ENCODE data around the gene ERAL1.
"Not testable (repeated sequence)": the region's sequence is repeated elsewhere in the genome, so short reads cannot be mapped to it uniquely, and the experiment has no call there.

The ERAL1 gene

DNA sequence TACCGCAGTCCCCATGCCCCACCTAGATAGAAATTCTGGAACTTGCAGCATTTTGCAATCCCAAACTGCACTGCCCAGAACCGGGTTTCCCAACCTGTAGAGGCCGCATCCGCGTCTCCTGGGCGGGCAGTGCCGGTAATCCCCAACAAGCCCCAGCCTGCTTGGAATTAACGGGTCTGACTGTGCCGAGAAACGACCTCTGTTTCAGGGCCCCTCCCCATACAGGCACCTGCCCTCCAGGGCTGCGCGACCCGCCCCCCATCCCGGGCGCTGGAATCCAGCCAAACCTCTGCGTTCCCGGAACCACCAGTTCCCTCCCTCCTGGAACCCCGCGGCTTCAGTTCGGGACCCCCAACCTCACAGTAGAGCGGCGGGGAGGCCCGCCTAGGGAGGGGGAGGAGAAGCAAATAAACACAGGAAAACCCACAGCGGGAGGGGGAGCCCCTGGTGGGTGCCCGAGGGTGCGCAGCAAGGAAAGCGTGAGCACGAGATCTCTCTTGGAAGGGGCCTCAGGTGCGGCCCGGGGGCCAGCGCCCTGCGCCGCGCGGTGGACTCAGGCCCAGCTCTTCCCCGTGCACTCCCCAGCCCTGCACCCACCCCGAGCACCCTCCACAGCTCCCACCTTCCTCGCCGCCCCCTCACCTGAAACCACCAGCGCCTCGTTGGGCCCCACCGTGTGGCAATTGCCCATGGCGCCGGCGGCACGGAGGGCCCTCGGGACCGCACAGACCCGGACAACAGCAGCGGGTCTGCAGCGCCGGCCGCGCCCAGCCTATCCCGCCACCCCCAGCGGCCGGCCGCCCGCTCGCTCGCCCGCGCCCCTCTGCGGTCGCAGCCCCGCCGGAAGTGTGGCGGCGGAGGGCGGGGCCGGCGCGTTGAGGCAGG lies 42.3 kb downstream of the ERAL1 start, which contains the start of gene FLOT2:
TSS of gene FLOT2 (minus strand) at position 850 of the 885 bp plus-strand sequence. CDS start at position 691, 159 bp downstream.
- DNase-seq (ENCODE audit: insufficient read length, low spot score) = peak; percentile 28
- FAIRE-seq = no peak

DNA sequence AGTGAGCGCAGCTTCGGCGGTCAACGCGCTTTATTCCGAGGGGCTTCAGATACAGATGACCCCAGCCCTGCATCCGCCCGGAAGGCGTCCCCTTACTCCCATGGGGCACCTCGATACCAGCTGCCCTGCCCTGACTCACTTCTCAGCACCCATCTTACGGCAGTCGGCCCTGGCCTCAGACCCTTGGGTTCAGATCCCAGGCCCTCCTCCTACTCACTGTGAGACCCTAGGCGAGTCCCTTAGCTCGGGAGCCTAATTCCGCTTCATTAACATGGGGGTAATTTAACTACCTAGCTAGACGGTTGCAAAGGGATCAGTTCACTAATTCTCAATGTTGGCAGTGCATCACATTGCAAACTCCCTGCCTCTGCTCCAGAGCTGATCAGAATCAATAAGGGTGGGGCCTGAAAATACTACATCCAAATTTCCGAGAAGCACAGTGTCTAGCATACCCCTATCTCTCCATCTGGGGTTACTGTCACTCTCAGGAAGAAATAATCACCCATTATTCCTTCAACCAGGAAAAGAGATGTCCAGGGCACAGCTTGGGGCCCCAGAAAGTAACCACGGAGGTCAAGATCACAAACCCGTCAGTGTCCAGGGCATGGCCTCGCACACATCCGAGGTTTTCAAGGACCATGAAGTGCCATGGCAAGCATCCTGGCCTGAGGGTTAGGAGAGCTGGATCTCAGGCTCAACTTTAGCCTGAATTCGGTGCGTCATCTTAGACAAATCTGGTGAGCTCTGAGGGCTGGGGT lies 43.1 kb downstream of the ERAL1 start:
- FAIRE-seq = no peak

DNA sequence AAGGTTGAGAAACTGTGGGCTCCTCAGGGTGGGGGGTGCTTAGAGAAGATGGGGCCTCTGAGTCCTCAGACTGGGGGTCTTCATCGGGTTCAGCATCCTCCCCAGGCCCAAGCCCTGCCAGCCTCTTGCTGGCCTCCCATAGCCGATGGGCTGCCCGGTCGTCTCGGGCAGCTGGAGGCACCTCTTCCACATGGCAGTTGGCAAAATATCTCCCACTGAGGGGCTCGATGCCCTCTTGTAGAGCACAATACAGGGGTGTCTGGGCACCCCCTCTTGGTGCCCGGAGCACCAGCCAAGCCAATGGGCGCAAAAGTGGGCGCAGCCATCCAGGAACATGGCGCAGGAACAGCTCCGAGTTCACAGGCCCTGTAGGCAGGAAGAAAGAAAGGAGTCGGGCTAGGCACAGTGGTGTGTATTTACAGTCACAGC lies 43.7 kb downstream of the ERAL1 start:
- DNase-seq (ENCODE audit: insufficient read length, low spot score) = no peak
- no peak for FAIRE-seq

More for the DNA sequence above, 43.1 kb downstream of the ERAL1 start:
- DNase-seq (ENCODE audit: insufficient read length, low spot score) = no peak

- FAIRE-seq (no peak), DNase-seq (ENCODE audit: insufficient read length, low spot score) (no peak)
These were observed 44.5 kb downstream of the ERAL1 start for GRCh38 chr17:28899212-28899815.

DNA sequence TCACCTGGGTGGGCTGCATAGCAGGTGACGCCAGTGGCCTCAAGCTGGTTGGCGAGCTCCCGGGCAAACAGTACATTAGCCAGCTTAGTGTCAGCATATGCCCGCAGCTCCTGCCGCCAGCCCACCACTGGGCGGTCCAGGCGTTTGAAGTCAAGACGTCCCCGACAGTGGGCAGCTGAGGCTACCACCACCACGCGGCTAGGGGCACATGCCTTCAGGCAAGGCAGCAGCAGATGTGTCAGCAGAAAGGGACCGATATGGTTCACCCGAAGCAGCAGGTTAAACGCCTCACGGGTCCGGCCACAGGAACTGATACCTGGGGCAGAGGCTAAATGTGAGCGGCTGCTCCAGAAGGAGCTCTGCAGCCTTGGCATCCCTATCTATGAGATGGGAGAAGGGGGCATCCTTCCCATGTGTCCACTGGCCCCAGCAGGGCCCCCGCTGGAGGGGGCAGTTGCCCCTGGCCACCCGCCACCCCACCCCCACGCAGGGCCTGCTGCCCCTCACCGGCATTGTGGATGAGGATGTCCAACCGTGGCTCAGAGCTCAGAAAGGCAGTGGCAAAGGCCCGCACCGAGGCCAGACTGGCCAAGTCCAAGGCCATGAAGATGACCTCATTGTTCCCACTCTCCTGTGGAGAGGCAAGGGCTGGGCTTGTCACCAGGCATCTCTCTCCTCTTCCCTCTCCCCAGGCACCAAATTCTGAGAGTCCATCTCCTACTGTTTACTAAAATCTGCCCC lies 46.3 kb downstream of the ERAL1 start:
- no peak for FAIRE-seq
- no peak for DNase-seq (ENCODE audit: insufficient read length, low spot score)

GRCh38 chr17:28901866-28902818 lies 47.3 kb downstream of the ERAL1 start:
- FAIRE-seq = peak; percentile 42
- DNase-seq (ENCODE audit: insufficient read length, low spot score) = peak; percentile 45

DNA sequence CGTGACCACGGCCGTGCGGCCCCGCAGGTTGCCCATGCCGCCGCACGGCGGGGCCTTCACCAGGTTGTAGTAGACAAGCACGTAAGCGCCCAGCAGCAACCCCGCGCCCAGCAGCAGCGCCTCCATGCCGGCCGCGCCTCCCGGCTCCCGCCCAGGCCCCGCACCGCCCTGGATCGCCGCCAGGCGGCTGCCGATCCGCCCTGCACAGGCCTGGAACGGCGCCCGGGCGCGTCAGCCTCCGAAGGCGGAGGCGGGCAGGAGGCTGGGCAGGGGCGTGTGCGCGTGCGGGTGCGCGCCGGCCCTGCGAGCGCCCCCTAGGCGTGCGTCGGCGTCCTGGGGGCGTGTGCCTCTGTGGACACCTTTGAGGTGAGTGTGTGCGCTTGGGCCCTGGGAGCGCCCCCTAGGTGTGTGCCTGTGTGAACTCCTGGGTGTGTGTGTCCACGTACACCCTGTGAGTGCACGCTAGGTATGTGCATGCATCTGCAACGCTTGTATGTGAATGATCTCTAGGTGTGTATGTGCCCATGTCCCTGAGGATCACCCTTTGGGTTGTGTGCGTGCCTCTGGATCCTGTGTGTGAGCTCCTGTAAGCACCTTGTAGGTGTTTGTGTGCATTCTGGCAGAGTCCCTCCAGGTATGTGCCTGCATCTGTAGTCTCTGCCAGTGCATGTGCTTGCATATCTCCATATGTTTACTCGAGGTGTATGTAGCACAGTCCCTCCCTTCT lies 48.2 kb downstream of the ERAL1 start, which contains the start of gene DHRS13:
TSS of gene DHRS13 (minus strand) at position 261 of the 727 bp plus-strand sequence. CDS start at position 126, 135 bp downstream.
- FAIRE-seq (peak; percentile 97), DNase-seq (ENCODE audit: insufficient read length, low spot score) (peak; percentile 95)

- not testable (repeated sequence) for FAIRE-seq
These were observed 48.7 kb downstream of the ERAL1 start for GRCh38 chr17:28903546-28903841.

GRCh38 chr17:28904800-28905199 lies 50.0 kb downstream of the ERAL1 start:
- FAIRE-seq = no peak
- DNase-seq (ENCODE audit: insufficient read length, low spot score) = no peak

More at GRCh38 chr17:28903546-28903841, 48.7 kb downstream of the ERAL1 start:
- DNase-seq (ENCODE audit: insufficient read length, low spot score) = not testable (repeated sequence)

- FAIRE-seq (no peak), DNase-seq (ENCODE audit: insufficient read length, low spot score) (no peak)
These were observed 51.5 kb downstream of the ERAL1 start for GRCh38 chr17:28906276-28906675.

DNA sequence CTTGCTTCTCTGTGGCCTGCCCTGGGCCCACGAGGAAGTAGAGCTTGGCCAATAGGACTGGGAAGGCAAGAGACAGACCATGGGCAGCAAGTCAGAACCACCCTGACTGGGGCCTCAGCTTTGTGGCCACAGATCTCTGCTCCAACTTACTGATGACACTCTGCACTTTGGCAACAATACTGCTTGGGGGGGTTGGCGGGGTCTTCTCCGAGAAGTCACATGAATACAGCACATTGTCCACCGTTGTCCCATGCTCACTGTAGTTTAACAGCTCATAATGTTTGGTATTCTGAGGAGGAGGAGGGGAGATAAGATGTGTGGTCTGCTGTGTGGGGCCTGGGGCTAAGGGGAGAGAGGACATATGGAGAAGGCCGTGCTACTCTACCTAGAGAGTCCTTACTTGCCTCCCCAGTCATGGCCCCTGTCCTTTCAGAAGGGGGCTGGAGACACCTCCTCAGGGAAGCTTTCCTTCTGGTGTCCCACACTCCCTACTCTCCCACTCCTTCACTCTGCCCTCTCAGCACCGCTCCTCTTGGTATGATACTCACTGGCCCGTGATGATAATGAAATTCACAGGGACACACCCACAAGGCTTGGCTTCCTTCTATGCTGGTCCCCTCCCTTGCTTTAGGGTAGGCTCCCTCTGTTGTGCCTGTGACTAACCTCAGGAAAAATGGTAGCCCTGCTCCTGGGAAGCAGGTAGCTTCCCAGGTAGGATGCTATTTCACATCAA lies 52.1 kb downstream of the ERAL1 start:
- no peak for FAIRE-seq
- DNase-seq (ENCODE audit: insufficient read length, low spot score) = no peak

GRCh38 chr17:28907709-28908475 lies 53.1 kb downstream of the ERAL1 start:
- DNase-seq (ENCODE audit: insufficient read length, low spot score) = no peak
- FAIRE-seq = no peak

- FAIRE-seq (no peak), DNase-seq (ENCODE audit: insufficient read length, low spot score) (no peak)
These were observed 53.9 kb downstream of the ERAL1 start for GRCh38 chr17:28908640-28909167.

- DNase-seq (ENCODE audit: insufficient read length, low spot score) (no peak), FAIRE-seq (no peak)
These were observed 55.7 kb downstream of the ERAL1 start for GRCh38 chr17:28910534-28910933.
